Psoas muscle (tissue), 8 donors: ENCODE data around the gene ALDH3A1. TPM values are rescaled to one million over a fixed set of nuclear protein-coding genes. Genes with fewer than 3 reads are reported as not detected.
"Not testable (repeated sequence)": the region's sequence is repeated elsewhere in the genome, so short reads cannot be mapped to it uniquely, and the experiment has no call there.

Experiments used
- ATAC-seq, 4 donors: fragments of 200-7000 bp; cut with Tn5 transposase; one replicate each; pipeline ENCODE4 v1.9.1; 2020; ENCODE audit warnings: moderate library complexity in 3 of 4, mild to moderate bottlenecking in 2 of 4
- DNase-seq, 2 donors: peaks; one replicate each; pipeline ENCODE4 v3.0.0-alpha.2; 2020
- H3K27ac ChIP-seq: fragments of 200-600 bp; one replicate; pipeline ENCODE4 v1.8.0; 2022
- H3K27me3 ChIP-seq, 3 donors: fragments of 200-600 bp in 1 of 3; one replicate each; pipeline versions ENCODE4 v1.6.1 to v1.8.0; 2013 to 2022; ENCODE audit warnings: low read length in 2 of 3, mild to moderate bottlenecking in 2 of 3, moderate library complexity in 1 of 3; ENCODE audit not compliant: insufficient read depth in 3 of 3
- H3K36me3 ChIP-seq, 2 donors: fragments of 200-600 bp in 1 of 2; one replicate each; pipeline versions ENCODE4 v1.6.1 to v1.8.0; 2013 to 2022; ENCODE audit warnings: low read depth in 1 of 2, mild to moderate bottlenecking in 1 of 2, moderate library complexity in 1 of 2; ENCODE audit not compliant: insufficient read depth in 1 of 2
- H3K4me1 ChIP-seq: fragments of 200-600 bp; one replicate; pipeline ENCODE4 v1.8.0; 2022
- H3K4me3 ChIP-seq: fragments of 200-600 bp; one replicate; pipeline ENCODE4 v1.8.0; 2022; ENCODE audit warnings: mild to moderate bottlenecking
- H3K9me3 ChIP-seq: fragments of 200-600 bp; one replicate; pipeline ENCODE4 v1.8.0; 2022
- CTCF ChIP-seq: fragments of 200-600 bp; IDR thresholded peaks from one replicate; pipeline ENCODE4 v1.8.0; 2022; ENCODE audit warnings: antibody characterized with exemption
- WGBS, 3 donors: extraction: QIAGEN DNeasy Blood & Tissue Kit; methylation state at CpG; one replicate each; pipeline versions ENCODE4 v1.1.6 to v1.1.7; 2013; 5-methylcytosine and 5-hydroxymethylcytosine counted together
- intact Hi-C, 2 donors: fragments of 100-400 bp; cut with DNase I; formaldehyde crosslinking; loops; one replicate each; pipeline versions ENCODE4 v1.11.0 to v1.14.2; 2022
- polyA plus RNA-seq, 3 donors: library from polyadenylated mRNA; stranded (reverse); fragments of 200-250 nt; gene quantifications; one replicate each; pipeline ENCODE4 v1.2.3, GENCODE V29; 2013
- total RNA-seq, 4 donors: library from RNA; stranded (reverse); fragmentation: NEBNext Ultra II Directional in 2 of 4; extraction: Animal tissue kit (Norgen Biotek cat#: 25700) in 2 of 4; gene quantifications; one replicate each; pipeline versions ENCODE4 v1.2.1 to v1.2.4, GENCODE V29; 2021 to 2023
- donor health status: healthy with polysubstance abuse.
- donor health status: DM: no; HTN: no; CAD: no; lungs with moderate emphysema.
- donor health status: Bipolar disorder and iron deficiency.
- donor health status: healthy.
- donor health status: DM: yes; HTN: yes; CAD: no.
- donor health status: DM: no; HTN: no; CAD: no.
- donor health status: DM: no; HTN: no; CAD: no.
- donor health status: DM: yes; HTN: yes; CAD: no.

Gene ALDH3A1
- total and polyA plus RNA-seq, 7 donors = 0.05 to 6.5 (median 0.18) TPM; not detected in 1

- TF ChIP-seq CTCF = peak; percentile 95
- WGBS, 3 donors = 12 to 17% (median 13%) methylated on average over 12 of the region's 12 CpGs
- intact Hi-C loops = loop anchor here (1.0 to 10.0 kb wide), 4 partner anchors 119 to 404 kb away; partner anchors contain the start of genes B9D1 (in 2 of the 2) and ALDH3A2 (in 1 of the 2)
- Histone ChIP-seq H3K9me3 (no peaks in the 10 kb centered on the region), H3K27me3 (no peaks in the 10 kb centered on the region), H3K36me3 (peaks cover 0 to 9% of the 10 kb centered on the region in 2 donors), H3K4me1 (no peaks in the 10 kb centered on the region), H3K4me3 (no peak overlapping the region), H3K27ac (no peak overlapping the region)
- DNase-seq (peak; percentile 84 to 91), ATAC-seq (peak; percentile 91 to 97 (median 94))
Observed at GRCh38 chr17:19766421-19767270, 18.5 kb upstream of the ALDH3A1 start.

DNA sequence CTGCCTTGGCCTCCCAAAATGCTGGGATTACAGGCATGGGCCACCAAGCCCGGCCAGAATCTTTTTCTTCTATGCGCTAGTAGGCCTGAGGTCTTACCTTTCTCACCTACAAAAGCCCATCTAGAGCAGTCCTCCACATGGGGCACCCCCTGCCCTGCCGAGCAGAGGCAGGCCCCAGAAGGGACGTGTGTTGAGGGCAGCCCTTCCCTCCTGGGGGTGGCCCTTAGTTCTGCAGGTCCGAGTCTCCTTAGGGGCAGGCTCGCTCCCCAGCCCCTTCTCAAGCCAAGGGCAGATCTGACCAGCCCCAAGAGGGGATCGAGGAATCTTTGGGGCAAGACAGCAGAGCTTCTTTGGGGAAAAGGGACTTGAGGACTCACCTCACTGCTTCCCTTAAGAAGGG lies 17.9 kb upstream of the ALDH3A1 start:
- WGBS, 3 donors = 72 to 77% (median 74%) methylated on average over 7 of the region's 7 CpGs
- DNase-seq (no peak), ATAC-seq (peak in 3 of 4 donors; percentile 2 to 19 (median 10))
- H3K4me3 ChIP-seq = no peak overlapping the region
- peaks cover 0 to 6% of the 10 kb centered on the region in 2 donors for H3K36me3 ChIP-seq
- H3K27ac ChIP-seq = no peak overlapping the region
- H3K4me1 ChIP-seq = no peaks in the 10 kb centered on the region
- H3K27me3 ChIP-seq = no peaks in the 10 kb centered on the region
- no peak for TF ChIP-seq CTCF
- intact Hi-C loops = loop anchor here (2.0 to 10.0 kb wide), 3 partner anchors 119 to 403 kb away; partner anchors contain the start of genes B9D1 (in 2 of the 2) and ALDH3A2 (in 1 of the 2)
- no peaks in the 10 kb centered on the region for H3K9me3 ChIP-seq

- not testable (repeated sequence) for H3K27me3 ChIP-seq, DNase-seq, H3K4me3 ChIP-seq, H3K36me3 ChIP-seq, ATAC-seq, H3K4me1 ChIP-seq, H3K9me3 ChIP-seq, H3K27ac ChIP-seq
- 93 to 97% (median 94%) methylated on average over 6 of the region's 6 CpGs for WGBS, 3 donors
- intact Hi-C loops = loop anchor here (5.0 to 10.0 kb wide), 3 partner anchors 232 to 399 kb away; partner anchors contain the start of genes B9D1 (in 1 of the 2) and SLC47A1 (in 1 of the 2)
Observed at GRCh38 chr17:19763991-19764390, 15.9 kb upstream of the ALDH3A1 start.

DNA sequence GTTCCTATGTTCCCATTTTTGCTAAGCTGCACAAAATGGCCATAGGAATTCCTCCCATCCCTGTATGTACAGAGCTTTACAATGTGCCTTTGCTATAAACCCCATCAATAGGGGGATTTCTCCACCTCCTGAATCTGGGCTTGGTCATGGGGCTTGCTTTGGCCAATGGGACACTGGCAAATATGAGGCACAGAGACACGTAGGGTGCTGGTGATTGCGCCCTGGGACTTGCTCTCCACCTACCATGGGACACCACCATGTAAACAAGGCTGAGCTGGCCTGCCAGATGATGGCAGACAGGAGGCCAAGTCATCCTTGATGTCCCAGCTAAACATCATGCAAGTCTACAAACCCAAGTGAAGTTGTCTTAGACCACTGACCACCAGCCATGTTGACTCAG lies 15.3 kb upstream of the ALDH3A1 start:
- Histone ChIP-seq H3K27ac (no peak overlapping the region), H3K4me1 (no peaks in the 10 kb centered on the region), H3K9me3 (no peaks in the 10 kb centered on the region), H3K27me3 (no peaks in the 10 kb centered on the region), H3K36me3 (no peaks in the 10 kb centered on the region), H3K4me3 (no peak overlapping the region)
- no peak for TF ChIP-seq CTCF
- intact Hi-C loops = loop anchor here (5.0 to 10.0 kb wide), 3 partner anchors 231 to 399 kb away; partner anchors contain the start of genes B9D1 (in 1 of the 2) and SLC47A1 (in 1 of the 2)
- 97 to 100% (median 97%) methylated on average over 2 of the region's 2 CpGs for WGBS, 3 donors
- DNase-seq (no peak), ATAC-seq (no peak)

GRCh38 chr17:19762515-19762961 lies 14.4 kb upstream of the ALDH3A1 start:
- Histone ChIP-seq H3K9me3 (no peaks in the 10 kb centered on the region), H3K36me3 (no peaks in the 10 kb centered on the region), H3K4me1 (no peaks in the 10 kb centered on the region), H3K4me3 (no peak overlapping the region), H3K27me3 (no peaks in the 10 kb centered on the region), H3K27ac (no peak overlapping the region)
- peak; percentile 64 for TF ChIP-seq CTCF
- intact Hi-C loops = loop anchor here (5.0 to 10.0 kb wide), 3 partner anchors 230 to 398 kb away; partner anchors contain the start of genes B9D1 (in 1 of the 2) and SLC47A1 (in 1 of the 2)
- WGBS, 3 donors = 30 to 35% (median 31%) methylated on average over 15 of the region's 15 CpGs
- DNase-seq (peak; percentile 78 to 80), ATAC-seq (peak; percentile 67 to 73 (median 69))
